Measurements from ENCODE around the gene EMP1. TPM values are rescaled to one million over a fixed set of nuclear protein-coding genes. Genes with fewer than 3 reads are reported as not detected.

EMP1 gene
- total RNA-seq, 1 donor from 2014 or later, result not detected

- H3K9me3 Mint-ChIP-seq (ENCODE audit: unreplicated experiment), result peaks cover 2% of the 10 kb centered on the region
Measured at GRCh38 chr12:13167226-13167625, 29.3 kb upstream of the EMP1 start.

DNA sequence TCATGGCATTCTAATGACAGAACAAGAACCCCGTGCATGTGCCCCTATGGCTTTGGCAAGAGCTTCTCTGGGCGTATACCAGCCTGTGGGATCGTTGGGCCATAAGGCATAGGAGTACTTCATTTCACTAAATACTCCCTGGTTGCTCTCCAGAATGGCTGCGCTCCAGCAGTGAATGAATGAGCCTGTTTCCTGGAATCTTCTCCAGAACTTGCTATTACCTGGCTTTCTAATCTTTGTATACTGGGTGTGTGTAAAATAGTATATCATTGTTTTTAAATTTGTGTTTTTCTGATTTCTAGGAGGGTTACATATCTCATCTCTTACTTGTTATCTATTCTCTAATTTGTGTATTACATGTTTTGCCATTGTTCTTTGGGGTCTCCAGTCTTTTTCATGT lies 28.6 kb upstream of the EMP1 start:
- Mint-ChIP-seq H3K27me3 (ENCODE audit: unreplicated experiment) (no peaks in the 10 kb centered on the region), H3K9me3 (ENCODE audit: unreplicated experiment) (peaks cover 2% of the 10 kb centered on the region), H3K4me3 (ENCODE audit: unreplicated experiment) (no peak overlapping the region), H3K27ac (ENCODE audit: unreplicated experiment) (no peak overlapping the region), H3K36me3 (ENCODE audit: unreplicated experiment) (no peaks in the 10 kb centered on the region), H3K4me1 (ENCODE audit: low read depth, unreplicated experiment) (no peaks in the 10 kb centered on the region)
- no peak for TF ChIP-seq CTCF (IDR thresholded peaks at IDR 0.05; ENCODE audit: partially characterized antibody, unreplicated experiment)
- DNase-seq, result no peak

More at GRCh38 chr12:13167226-13167625, 29.3 kb upstream of the EMP1 start:
- DNase-seq, result no peak
- Mint-ChIP-seq H3K4me3 (ENCODE audit: unreplicated experiment) (no peak overlapping the region), H3K27me3 (ENCODE audit: unreplicated experiment) (no peaks in the 10 kb centered on the region), H3K4me1 (ENCODE audit: low read depth, unreplicated experiment) (no peaks in the 10 kb centered on the region), H3K36me3 (ENCODE audit: unreplicated experiment) (no peaks in the 10 kb centered on the region), H3K27ac (ENCODE audit: unreplicated experiment) (no peak overlapping the region)
- TF ChIP-seq CTCF (IDR thresholded peaks at IDR 0.05; ENCODE audit: partially characterized antibody, unreplicated experiment), result no peak

- Mint-ChIP-seq H3K27ac (ENCODE audit: unreplicated experiment) (no peak overlapping the region), H3K36me3 (ENCODE audit: unreplicated experiment) (no peaks in the 10 kb centered on the region), H3K27me3 (ENCODE audit: unreplicated experiment) (no peaks in the 10 kb centered on the region), H3K4me1 (ENCODE audit: low read depth, unreplicated experiment) (no peaks in the 10 kb centered on the region), H3K4me3 (ENCODE audit: unreplicated experiment) (no peak overlapping the region), H3K9me3 (ENCODE audit: unreplicated experiment) (peaks cover 2% of the 10 kb centered on the region)
- TF ChIP-seq CTCF (IDR thresholded peaks at IDR 0.05; ENCODE audit: partially characterized antibody, unreplicated experiment), result no peak
- DNase-seq, result no peak
Measured at GRCh38 chr12:13169272-13169671, 27.3 kb upstream of the EMP1 start.

- H3K36me3 Mint-ChIP-seq (ENCODE audit: unreplicated experiment), result no peaks in the 10 kb centered on the region
- TF ChIP-seq CTCF (IDR thresholded peaks at IDR 0.05; ENCODE audit: partially characterized antibody, unreplicated experiment), result no peak
- H3K27me3 Mint-ChIP-seq (ENCODE audit: unreplicated experiment), result no peaks in the 10 kb centered on the region
- H3K4me3 Mint-ChIP-seq (ENCODE audit: unreplicated experiment), result no peak overlapping the region
- no peaks in the 10 kb centered on the region for H3K9me3 Mint-ChIP-seq (ENCODE audit: unreplicated experiment)
- no peak for DNase-seq
- H3K27ac Mint-ChIP-seq (ENCODE audit: unreplicated experiment), result no peak overlapping the region
- H3K4me1 Mint-ChIP-seq (ENCODE audit: low read depth, unreplicated experiment), result no peaks in the 10 kb centered on the region
Measured at GRCh38 chr12:13170892-13171490, 25.5 kb upstream of the EMP1 start.

DNA sequence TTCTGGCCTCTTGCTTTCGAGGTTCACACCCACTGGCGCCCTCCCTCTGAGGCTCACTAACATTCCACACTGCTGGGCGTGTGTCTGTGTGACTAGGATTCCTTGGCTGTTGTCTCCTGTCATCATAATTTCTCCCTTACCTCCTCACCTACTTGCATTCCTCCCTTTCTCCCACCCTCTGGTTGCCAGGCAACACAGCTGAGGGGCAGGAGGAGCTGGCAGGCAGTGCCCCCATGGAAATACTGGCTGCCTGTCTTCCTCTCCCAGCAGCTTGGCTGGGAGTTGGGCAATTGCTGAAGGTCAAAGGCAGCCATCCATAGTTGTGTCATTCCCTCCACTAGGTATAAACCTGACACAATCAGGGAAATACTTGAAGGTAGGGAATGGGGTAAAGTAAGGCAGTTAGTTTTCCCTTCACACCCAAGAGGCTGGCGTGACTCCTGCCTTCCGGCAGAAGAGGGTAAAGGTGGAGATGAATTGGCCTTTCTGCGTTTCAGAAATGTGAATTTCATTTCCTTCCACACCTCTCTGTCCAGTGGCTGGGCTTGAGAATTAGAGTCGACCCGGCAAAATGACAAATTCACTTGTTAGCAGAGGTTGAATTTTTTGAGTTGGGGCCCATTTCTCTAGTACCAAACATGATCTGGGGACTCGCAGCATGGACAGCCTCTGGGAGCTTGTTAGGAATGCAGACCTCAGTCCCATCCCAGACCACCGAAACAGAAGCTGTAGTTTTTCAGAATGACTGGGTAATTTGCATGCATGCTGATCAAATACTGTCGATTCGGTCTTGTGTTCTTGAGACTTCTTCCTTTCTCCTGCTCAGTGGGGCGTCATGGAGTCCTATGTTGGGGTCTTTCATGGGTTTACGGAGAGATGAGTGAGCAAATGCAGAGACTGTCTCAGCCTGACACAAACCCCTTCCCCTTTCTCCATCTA lies 24.3 kb upstream of the EMP1 start:
- H3K4me1 Mint-ChIP-seq (ENCODE audit: low read depth, unreplicated experiment), result no peaks in the 10 kb centered on the region
- H3K36me3 Mint-ChIP-seq (ENCODE audit: unreplicated experiment), result no peaks in the 10 kb centered on the region
- TF ChIP-seq CTCF (IDR thresholded peaks at IDR 0.05; ENCODE audit: partially characterized antibody, unreplicated experiment), result no peak
- no peak overlapping the region for H3K4me3 Mint-ChIP-seq (ENCODE audit: unreplicated experiment)
- no peaks in the 10 kb centered on the region for H3K27me3 Mint-ChIP-seq (ENCODE audit: unreplicated experiment)
- no peak for DNase-seq
- H3K27ac Mint-ChIP-seq (ENCODE audit: unreplicated experiment), result no peak overlapping the region
- no peaks in the 10 kb centered on the region for H3K9me3 Mint-ChIP-seq (ENCODE audit: unreplicated experiment)
